ENCODE results near the gene WIPF2. TPM values are rescaled to one million over a fixed set of nuclear protein-coding genes. Genes with fewer than 3 reads are reported as not detected.
"Not testable (repeated sequence)": the region's sequence is repeated elsewhere in the genome, so short reads cannot be mapped to it uniquely, and the experiment has no call there.

The WIPF2 gene
- total RNA-seq, 1 donor from 2014 or later: 11.2 TPM

DNA sequence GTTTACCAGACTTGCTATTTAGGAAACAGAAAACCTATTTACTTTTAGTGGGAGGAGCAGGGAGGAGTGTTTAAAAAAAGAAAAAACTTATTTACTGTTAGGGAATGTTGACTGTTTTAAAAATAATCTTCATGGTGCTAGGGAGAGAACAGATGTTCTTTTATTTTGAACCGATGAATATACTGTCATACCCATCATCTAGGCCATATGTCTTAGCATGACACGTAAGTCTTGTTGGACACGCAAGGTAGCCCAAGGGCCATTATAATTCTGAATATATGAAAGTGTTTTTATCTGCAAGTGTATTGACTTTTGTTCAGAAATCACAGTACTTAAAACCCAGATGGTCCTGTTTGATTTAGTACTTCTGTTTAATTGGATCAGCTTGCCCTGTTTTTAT, 11.6 kb downstream of the WIPF2 start:
- no peak for DNase-seq (ENCODE audit: low spot score in 2 of 2)
- H3K27me3 ChIP-seq: no peaks in the 10 kb centered on the region
- H3K36me3 ChIP-seq: peaks cover 10 to 37% of the 10 kb centered on the region in 2 donors
- TF ChIP-seq, protein P1, sequence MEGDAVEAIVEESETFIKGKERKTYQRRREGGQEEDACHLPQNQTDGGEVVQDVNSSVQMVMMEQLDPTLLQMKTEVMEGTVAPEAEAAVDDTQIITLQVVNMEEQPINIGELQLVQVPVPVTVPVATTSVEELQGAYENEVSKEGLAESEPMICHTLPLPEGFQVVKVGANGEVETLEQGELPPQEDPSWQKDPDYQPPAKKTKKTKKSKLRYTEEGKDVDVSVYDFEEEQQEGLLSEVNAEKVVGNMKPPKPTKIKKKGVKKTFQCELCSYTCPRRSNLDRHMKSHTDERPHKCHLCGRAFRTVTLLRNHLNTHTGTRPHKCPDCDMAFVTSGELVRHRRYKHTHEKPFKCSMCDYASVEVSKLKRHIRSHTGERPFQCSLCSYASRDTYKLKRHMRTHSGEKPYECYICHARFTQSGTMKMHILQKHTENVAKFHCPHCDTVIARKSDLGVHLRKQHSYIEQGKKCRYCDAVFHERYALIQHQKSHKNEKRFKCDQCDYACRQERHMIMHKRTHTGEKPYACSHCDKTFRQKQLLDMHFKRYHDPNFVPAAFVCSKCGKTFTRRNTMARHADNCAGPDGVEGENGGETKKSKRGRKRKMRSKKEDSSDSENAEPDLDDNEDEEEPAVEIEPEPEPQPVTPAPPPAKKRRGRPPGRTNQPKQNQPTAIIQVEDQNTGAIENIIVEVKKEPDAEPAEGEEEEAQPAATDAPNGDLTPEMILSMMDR (IDR thresholded peaks at IDR 0.05): no peak
- H3K4me3 ChIP-seq: no peak overlapping the region
- no peaks in the 10 kb centered on the region for H3K9me3 ChIP-seq
- no peak overlapping the region for H3K27ac ChIP-seq
- H3K4me1 ChIP-seq: peaks cover 0 to under 1% of the 10 kb centered on the region in 2 donors
- intact Hi-C loops (cut with DNase I): no loop called here

DNA sequence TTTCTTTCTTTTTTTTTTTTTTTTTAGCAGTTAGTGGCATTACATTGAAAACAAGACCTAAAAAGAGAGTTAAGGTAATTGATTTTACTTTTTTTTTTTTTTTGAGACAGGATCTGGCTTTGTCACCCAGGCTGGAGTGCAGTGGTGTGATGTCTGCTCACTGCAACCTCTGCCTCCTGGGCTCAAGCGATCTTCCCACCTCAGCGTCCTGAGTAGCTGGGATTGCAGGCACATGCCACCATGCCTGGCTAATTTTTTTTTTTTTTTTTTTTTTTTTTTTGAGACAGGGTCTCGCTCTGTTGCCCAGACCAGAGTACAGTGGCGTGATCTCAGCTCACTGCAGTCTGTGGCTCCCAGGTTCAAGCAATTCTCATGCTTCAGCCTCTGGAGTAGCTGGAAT, 12.8 kb downstream of the WIPF2 start:
- H3K9me3 ChIP-seq; H3K27me3 ChIP-seq; H3K4me1 ChIP-seq; intact Hi-C loops (cut with DNase I); H3K27ac ChIP-seq; H3K4me3 ChIP-seq; DNase-seq (ENCODE audit: low spot score in 2 of 2): not testable (repeated sequence)
- H3K36me3 ChIP-seq: peaks cover 10 to 31% of the 10 kb centered on the region in 2 donors

DNA sequence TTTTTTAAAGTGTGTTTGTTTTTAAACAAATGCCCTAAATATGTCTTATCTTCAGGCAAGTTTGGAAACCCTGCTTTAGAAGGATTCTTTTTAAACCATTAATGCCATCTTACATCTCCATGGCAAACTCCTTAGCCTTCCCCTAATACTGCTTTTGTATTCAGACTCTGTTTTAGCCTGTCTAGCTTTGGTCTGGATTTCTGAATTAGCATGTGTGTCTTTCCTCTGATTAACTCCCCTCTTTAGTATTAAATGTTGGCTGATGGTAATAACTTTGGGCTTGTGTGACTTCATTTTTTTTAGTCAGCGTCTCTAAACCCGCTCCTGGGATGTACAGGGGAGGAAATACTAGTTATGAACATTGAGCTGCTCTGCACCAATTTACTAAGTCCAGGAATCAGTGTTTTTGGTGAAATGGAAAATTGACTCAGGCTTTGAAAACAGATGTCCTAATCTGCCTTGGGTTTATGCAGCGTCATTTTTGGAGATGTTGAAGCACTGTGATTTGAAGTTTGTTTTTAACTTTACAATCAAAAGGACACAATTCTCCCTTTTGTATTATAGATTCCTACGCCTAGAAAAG, 22.2 kb downstream of the WIPF2 start:
- no peak overlapping the region for H3K27ac ChIP-seq
- intact Hi-C loops (cut with DNase I): no loop called here
- no peaks in the 10 kb centered on the region for H3K9me3 ChIP-seq
- no peak overlapping the region for H3K4me3 ChIP-seq
- H3K27me3 ChIP-seq: no peaks in the 10 kb centered on the region
- no peak for DNase-seq (ENCODE audit: low spot score in 2 of 2)
- H3K4me1 ChIP-seq: no peaks in the 10 kb centered on the region
- TF ChIP-seq, protein P1 (IDR thresholded peaks at IDR 0.05): no peak
- no peaks in the 10 kb centered on the region for H3K36me3 ChIP-seq

DNA sequence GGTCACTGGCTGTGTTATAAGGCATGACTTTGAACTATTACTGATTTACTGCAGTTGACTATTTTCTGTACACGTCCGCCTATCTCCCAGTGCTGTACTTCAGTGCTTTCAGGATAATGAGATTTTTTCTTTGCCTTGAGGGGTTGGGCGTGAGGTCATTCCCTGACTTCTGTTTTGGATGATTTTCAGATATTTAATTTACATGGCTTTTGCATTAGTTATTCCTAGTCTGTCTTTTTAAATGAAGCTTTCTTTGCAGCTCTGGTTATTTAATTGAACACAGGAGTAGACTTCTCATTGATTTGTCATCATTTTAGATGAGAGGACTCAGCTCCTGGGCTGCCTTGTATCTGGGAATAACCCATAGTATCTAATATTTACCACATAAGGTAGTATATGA, 23.7 kb downstream of the WIPF2 start:
- Histone ChIP-seq H3K4me3 (no peak overlapping the region), H3K27ac (no peak overlapping the region)

DNA sequence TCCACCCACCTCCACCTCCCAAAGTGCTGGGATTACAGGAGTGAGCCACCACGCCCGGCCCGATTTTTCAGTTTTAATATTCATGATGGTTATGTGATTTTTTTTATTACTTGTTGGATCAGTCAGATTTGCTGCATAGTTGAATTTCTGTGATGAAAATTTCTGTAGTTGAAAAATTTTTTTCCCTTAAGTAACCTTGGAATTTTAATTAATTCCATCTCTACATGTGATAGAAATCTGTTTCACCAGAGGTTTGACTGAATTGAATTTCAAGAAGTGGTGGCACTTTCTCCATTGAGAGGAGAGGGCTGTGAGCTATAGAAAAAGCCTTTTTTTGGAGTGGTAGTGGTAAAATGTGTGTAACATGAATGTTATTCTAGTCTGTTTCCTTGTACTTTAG, 24.7 kb downstream of the WIPF2 start:
- no peaks in the 10 kb centered on the region for H3K27me3 ChIP-seq
- TF ChIP-seq, protein P1 (IDR thresholded peaks at IDR 0.05): no peak
- no peak for DNase-seq (ENCODE audit: low spot score in 2 of 2)
- H3K36me3 ChIP-seq: no peaks in the 10 kb centered on the region
- H3K4me1 ChIP-seq: no peaks in the 10 kb centered on the region
- no peak overlapping the region for H3K4me3 ChIP-seq
- no peaks in the 10 kb centered on the region for H3K9me3 ChIP-seq
- H3K27ac ChIP-seq: no peak overlapping the region
- intact Hi-C loops (cut with DNase I): no loop called here

More for the DNA sequence above, 23.7 kb downstream of the WIPF2 start:
- intact Hi-C loops (cut with DNase I): no loop called here
- no peaks in the 10 kb centered on the region for H3K27me3 ChIP-seq
- no peaks in the 10 kb centered on the region for H3K9me3 ChIP-seq
- H3K36me3 ChIP-seq: no peaks in the 10 kb centered on the region
- no peaks in the 10 kb centered on the region for H3K4me1 ChIP-seq
- TF ChIP-seq, protein P1 (IDR thresholded peaks at IDR 0.05): no peak
- no peak for DNase-seq (ENCODE audit: low spot score in 2 of 2)

DNA sequence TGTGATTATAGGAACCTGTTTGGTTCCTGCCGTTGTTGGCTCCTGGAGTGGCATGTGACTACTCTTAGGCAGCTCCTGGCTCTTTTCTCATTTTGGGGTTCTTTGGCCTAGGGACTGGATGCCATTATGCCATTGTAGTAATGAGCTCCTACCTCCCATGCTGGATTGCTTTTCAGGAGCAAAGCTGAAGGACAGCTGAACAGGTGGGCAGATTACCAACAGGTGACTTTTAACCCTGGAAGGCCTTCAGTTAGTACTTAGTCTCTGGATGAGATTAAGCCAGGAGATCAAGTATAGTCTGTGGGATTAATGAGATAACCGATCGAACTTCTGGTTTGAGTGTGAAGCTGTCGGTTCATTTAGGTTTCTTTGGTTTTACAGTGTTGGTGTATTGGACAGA, 25.2 kb downstream of the WIPF2 start:
- TF ChIP-seq, protein P1 (IDR thresholded peaks at IDR 0.05): no peak
- DNase-seq (ENCODE audit: low spot score in 2 of 2): no peak
- no peaks in the 10 kb centered on the region for H3K27me3 ChIP-seq
- no peaks in the 10 kb centered on the region for H3K9me3 ChIP-seq
- no peak overlapping the region for H3K27ac ChIP-seq
- no peak overlapping the region for H3K4me3 ChIP-seq
- H3K4me1 ChIP-seq: no peaks in the 10 kb centered on the region
- intact Hi-C loops (cut with DNase I): no loop called here
- no peaks in the 10 kb centered on the region for H3K36me3 ChIP-seq

Data from ascending aorta (tissue), 2 donors.